ENCODE measurements around the gene ARL17A. TPM values are rescaled to one million over a fixed set of nuclear protein-coding genes. Genes with fewer than 3 reads are reported as not detected.
"Not testable (repeated sequence)": the region's sequence is repeated elsewhere in the genome, so short reads cannot be mapped to it uniquely, and the experiment has no call there.

ARL17A gene
- total RNA-seq, 2 experiments from 2014 or later = 30.3 to 31.2 TPM

DNA sequence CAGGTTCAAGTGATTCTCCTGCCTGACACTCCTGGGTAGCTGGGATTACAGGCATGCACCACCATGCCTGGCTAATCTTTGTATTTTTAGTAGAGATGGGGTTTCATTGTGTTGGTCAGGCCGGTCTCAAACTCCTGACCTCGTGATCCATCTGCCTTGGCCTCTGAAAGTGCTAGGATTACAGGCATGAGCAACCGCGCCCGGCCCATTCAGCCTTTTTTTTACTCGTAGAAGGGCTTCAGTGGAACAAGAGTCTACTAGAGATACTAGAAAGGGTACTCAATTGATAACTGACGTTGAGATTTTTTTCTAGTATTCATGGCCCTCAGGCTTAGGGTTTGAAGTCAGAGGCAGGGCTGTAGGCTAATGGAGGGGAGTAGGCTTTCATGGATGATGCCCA lies 73.6 kb downstream of the ARL17A start:
- POLR2A ChIA-PET; H3K27ac Mint-ChIP-seq; ATAC-seq; H3K36me3 Mint-ChIP-seq (ENCODE audit: low read depth); H3K27me3 Mint-ChIP-seq (ENCODE audit: low read depth); H3K4me3 Mint-ChIP-seq; H3K4me1 Mint-ChIP-seq (ENCODE audit: low read depth); H3K9me3 Mint-ChIP-seq (ENCODE audit: insufficient read depth); CTCF ChIA-PET; DNase-seq: not testable (repeated sequence)

DNA sequence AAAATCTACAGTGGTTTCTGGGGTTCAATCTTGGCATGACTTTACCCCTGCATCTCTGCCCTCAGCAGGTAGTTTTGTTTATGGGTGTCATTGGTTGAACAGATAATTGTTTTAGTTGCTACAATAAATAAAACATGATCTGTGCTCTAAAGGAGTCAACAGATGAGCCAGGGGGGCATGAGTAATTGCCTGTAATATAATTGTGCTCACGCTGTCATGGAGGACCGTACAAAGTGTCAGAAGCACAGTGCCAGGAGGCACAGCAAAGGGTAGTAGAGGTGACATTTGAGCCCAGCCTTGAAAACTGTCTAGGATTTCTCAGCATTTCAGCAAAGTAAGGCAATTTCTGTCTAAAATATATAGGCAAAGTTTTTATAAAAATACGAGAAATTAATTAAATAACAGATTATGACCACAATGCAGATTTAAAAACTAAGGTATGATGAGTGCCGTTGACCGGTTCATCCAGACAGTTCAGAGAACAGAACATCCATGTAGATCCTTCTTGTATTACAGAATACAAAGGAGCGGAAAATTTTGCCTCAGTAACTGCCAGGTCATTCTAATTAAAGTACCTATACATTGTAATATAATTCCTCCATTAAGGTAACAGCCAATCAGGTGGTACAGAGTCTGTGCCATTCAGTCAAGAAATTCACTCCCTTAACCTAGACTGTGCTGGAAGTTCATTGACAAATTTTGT lies 79.9 kb downstream of the ARL17A start:
- H3K27me3 Mint-ChIP-seq (ENCODE audit: low read depth); CTCF ChIA-PET: not testable (repeated sequence)

DNA sequence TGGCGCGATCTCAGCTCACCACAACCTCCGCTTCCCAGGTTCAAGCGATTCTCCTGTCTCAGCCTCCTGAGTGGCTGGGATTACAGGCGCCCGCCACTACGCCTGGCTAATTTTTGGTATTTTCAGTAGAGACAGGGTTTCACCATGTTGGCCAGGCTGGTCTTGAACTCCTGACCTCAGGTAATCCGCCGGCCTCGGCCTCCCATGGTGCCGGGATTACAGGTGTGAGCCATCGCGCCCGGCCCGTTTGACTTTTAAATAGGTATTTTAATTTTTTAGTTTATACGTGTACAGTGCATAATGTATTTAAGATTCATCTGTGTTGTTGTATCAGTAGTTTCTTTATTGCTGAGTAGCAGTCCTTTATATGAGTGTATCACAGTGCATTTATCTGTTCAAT lies 87.5 kb downstream of the ARL17A start:
- CTCF ChIA-PET; POLR2A ChIA-PET; H3K27me3 Mint-ChIP-seq (ENCODE audit: low read depth); H3K27ac Mint-ChIP-seq; DNase-seq; H3K9me3 Mint-ChIP-seq (ENCODE audit: insufficient read depth); H3K4me1 Mint-ChIP-seq (ENCODE audit: low read depth); ATAC-seq; H3K4me3 Mint-ChIP-seq; H3K36me3 Mint-ChIP-seq (ENCODE audit: low read depth): not testable (repeated sequence)

More for the DNA sequence above, 79.9 kb downstream of the ARL17A start:
- POLR2A ChIA-PET; H3K4me1 Mint-ChIP-seq (ENCODE audit: low read depth); H3K27ac Mint-ChIP-seq; H3K4me3 Mint-ChIP-seq; DNase-seq; ATAC-seq; H3K36me3 Mint-ChIP-seq (ENCODE audit: low read depth); H3K9me3 Mint-ChIP-seq (ENCODE audit: insufficient read depth): not testable (repeated sequence)

DNA sequence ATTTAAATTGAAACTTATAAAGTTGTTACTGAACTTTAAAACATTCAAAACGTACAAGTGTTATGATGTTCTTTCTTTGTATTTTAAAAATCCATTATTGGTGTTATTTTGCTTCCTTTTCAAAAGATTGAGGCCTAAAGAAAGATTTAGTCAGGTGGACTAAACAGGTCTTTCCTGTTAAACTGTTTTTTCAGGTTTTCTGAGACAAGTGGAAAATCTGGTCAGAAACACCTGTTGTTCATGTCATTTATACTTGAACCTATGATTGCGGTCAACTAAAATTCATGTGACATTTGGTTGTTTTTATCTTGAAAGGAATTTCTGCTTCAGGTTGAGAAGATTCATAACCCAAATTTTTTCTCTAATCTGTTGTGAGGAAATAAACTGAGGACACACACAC lies 98.2 kb downstream of the ARL17A start:
- ATAC-seq; H3K27me3 Mint-ChIP-seq (ENCODE audit: low read depth); H3K4me1 Mint-ChIP-seq (ENCODE audit: low read depth); CTCF ChIA-PET; H3K4me3 Mint-ChIP-seq; H3K27ac Mint-ChIP-seq; H3K9me3 Mint-ChIP-seq (ENCODE audit: insufficient read depth); DNase-seq; POLR2A ChIA-PET; H3K36me3 Mint-ChIP-seq (ENCODE audit: low read depth): not testable (repeated sequence)

DNA sequence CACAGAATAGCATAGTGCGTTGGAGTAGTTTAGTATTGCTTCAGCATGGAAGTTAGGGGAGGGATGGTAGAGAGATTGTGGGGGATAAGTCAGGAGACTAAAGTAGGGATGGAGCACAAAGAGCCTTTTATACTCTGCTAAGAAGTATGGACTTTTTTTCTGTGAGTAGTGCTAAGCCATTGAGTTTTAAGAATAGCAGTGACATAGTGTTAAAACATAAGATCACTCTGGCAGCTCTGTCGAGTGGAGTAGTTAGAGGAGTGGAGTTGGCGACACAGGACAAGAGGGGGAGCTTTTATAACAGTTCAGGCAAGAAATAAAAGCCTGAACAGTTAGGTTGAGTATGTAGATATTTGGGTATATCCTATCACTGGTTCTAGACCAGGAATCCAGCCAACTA lies 100.7 kb downstream of the ARL17A start:
- POLR2A ChIA-PET; H3K4me3 Mint-ChIP-seq; H3K4me1 Mint-ChIP-seq (ENCODE audit: low read depth); H3K36me3 Mint-ChIP-seq (ENCODE audit: low read depth); ATAC-seq; DNase-seq; CTCF ChIA-PET; H3K27me3 Mint-ChIP-seq (ENCODE audit: low read depth); H3K9me3 Mint-ChIP-seq (ENCODE audit: insufficient read depth); H3K27ac Mint-ChIP-seq: not testable (repeated sequence)

DNA sequence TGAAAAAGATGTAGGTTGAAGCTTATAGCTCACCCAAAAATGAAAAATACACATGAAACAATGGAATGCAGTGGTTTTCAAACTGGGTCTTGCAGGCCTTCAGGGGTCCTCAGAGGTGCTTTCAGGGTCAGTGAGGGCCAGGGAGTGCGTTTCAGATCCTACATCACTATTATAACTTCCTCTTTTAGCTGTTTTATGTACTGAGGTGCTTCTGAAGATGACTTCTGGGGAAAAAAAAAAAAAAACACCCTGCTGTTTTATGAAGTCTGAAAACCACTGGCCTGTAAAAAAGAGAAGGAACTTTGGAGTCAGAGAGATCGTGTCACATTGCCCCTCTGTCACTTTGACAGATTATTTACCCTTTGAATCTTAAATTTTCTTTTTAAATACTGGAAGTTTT lies 103.9 kb downstream of the ARL17A start:
- POLR2A ChIA-PET; H3K27ac Mint-ChIP-seq; H3K27me3 Mint-ChIP-seq (ENCODE audit: low read depth); H3K4me3 Mint-ChIP-seq; H3K4me1 Mint-ChIP-seq (ENCODE audit: low read depth); H3K36me3 Mint-ChIP-seq (ENCODE audit: low read depth); CTCF ChIA-PET; DNase-seq; ATAC-seq; H3K9me3 Mint-ChIP-seq (ENCODE audit: insufficient read depth): not testable (repeated sequence)

DNA sequence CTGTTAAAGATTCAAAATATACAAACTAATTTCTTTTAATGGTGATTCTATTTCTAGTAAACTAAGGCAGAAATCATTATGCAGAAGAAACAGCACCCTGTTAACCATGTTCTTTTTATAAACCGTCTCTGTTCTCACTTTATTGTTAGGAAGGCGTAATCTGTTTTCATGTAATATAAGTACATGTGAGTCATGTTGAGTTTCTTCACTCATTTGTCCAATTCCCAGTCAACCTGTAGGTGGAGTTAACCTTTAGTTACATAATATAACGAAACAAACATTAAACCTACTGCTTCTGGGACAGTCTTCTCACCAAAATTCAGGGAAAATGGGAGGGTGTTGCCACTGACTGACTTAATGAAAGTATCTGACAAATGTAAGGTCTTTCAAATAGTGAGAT lies 105.0 kb downstream of the ARL17A start:
- not testable (repeated sequence) for H3K27me3 Mint-ChIP-seq (ENCODE audit: low read depth)

DNA sequence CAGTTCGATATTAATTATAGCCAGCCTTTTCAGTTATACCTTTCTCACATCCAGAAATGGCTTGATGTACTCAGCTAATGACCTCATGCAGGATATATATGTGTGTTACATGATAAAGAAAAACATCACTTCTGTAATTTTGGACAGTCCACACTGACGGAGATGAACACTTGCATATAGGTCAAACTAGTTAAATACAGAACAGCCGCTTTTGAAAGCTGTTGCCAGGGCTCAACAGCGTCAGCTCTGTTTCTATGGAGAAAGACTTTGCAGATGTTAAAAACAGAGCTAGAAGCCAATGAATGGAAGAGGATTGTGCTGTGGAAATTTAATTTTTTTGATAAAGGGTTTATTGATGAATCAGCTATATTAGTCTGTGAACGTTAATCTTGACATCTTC lies 111.9 kb downstream of the ARL17A start:
- CTCF ChIA-PET; POLR2A ChIA-PET; H3K4me1 Mint-ChIP-seq (ENCODE audit: low read depth); H3K36me3 Mint-ChIP-seq (ENCODE audit: low read depth); DNase-seq; H3K9me3 Mint-ChIP-seq (ENCODE audit: insufficient read depth); H3K27ac Mint-ChIP-seq; H3K4me3 Mint-ChIP-seq; H3K27me3 Mint-ChIP-seq (ENCODE audit: low read depth); ATAC-seq: not testable (repeated sequence)

More for the DNA sequence above, 105.0 kb downstream of the ARL17A start:
- ATAC-seq; POLR2A ChIA-PET; H3K4me1 Mint-ChIP-seq (ENCODE audit: low read depth); DNase-seq; H3K27ac Mint-ChIP-seq; H3K9me3 Mint-ChIP-seq (ENCODE audit: insufficient read depth); H3K4me3 Mint-ChIP-seq; CTCF ChIA-PET; H3K36me3 Mint-ChIP-seq (ENCODE audit: low read depth): not testable (repeated sequence)

Other genes with a start within 250 kb of the ARL17A start
- 10 to 100 TPM; 39.5 to 46.8 TPM for gene ARL17B, start 217.9 kb downstream of the ARL17A start, total RNA-seq
- 10 to 100 TPM; 14.2 to 16.3 TPM for gene LRRC37A2, start 67.2 kb downstream of the ARL17A start, total RNA-seq
- gene NSF, start 11.0 kb upstream of the ARL17A start, total RNA-seq = 10 to 100 TPM; 52.5 to 62.8 TPM
- gene WNT3, start 239.0 kb upstream of the ARL17A start, total RNA-seq = not detected

Measured in activated CD8-positive, alpha-beta T cell treated with anti-CD3 and anti-CD28 coated beads, Interleukin-2, amount 10 ng/mL, durations not matched to agents 7 days and 5 days (primary cell).